ENCODE measurements around the gene TAF1C. TPM values are rescaled to one million over a fixed set of nuclear protein-coding genes. Genes with fewer than 3 reads are reported as not detected.
A peak's percentile ranks its signal among the peaks of the same experiment; 100 is the strongest.

The TAF1C gene
- total RNA-seq, 1 experiment from 2014 or later, result 27.8 TPM

GRCh38 chr16:84184775-84185174 is 2.1 kb downstream of the TAF1C start:
- DNase-seq (ENCODE audit: low read depth), result no peak

DNA sequence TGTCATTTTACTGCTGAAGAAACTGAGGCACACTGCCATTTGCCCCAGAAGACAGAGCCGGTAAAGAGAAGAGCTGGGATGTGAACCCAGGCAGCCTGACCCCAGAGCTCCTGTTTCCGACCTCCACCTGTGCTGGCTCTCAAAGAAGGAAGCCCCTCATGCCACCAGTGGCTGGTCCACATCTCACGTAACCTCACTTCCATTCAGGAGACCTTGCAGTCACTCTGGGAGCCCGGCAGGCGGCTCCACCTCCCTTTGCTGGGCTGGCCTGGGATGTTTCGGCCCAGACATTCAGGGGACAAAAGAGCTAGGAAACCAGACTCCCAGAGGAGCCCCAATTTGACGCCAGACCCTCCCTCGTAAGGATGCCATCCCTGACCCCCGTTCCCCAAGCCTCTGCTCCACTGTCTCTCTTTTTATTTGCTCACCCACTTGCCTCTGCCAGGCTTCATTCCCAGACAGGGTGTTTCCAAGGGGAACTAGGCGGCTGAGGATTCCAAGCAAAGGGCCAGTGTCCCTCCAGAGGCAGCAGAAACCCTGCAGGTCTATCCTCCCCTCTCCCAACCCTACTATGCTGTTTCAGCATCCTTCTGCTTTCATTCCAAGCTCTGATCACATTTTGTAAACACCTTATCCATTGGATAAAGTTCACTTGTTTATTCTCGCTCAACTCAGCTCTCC is 2.8 kb downstream of the TAF1C start:
- no peak for DNase-seq (ENCODE audit: low read depth)

DNA sequence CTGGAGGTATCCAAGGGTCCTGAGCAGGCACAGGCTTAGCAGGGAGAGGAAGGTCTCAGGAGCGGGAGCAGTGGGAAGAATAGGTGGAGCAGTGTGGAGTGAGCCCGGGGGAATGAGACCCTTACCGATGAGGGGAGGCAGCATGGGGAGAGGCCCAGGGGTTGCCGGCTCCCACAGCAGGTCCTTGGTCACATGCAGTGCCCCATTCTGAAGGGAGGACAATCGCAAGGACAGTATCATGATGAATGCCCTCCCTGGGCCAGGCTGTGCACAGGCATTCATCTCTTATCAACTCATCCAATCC is 3.3 kb downstream of the TAF1C start:
- no peak for DNase-seq (ENCODE audit: low read depth)

DNA sequence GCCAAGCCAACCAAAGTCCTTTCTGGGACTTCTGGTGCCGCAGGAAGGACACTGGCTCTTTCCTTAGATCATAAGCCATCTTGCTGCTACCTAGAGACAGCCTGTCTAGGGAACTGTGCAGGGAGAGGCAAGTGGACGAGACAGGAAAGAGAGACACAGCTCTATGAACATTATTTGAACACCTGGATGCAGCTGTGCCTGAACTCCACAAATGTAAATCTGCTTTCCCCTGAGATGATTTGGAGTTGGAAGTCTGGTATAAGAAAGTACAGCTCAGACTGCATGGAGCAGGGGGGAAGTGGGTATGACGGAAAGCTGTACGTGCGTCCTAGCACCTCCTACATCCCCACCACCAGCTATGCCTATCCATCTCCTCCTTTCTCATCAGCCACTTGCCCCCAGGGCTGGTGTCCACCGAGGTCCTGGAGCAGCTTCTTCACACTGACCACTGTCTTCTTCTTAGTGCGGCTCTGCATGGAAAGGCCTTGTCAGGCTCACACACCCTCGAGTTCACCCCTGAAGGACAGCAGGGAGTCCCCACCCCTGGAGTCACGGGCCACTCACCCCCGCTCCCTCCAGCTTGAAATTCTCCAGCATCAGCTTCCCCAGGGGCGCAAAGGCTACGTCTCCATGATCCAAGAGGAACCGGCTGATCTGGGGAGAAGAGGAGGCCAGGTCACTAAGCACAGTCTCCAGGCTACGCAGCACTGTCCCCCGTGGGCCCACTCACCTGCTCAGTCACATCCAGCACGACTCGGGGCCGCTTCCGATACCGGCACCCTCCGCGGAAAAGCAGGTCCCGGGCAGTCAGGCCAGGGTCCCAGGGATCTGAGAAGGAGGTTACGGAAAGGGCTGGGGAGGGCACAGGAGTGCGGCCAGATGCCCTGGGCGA is 3.9 kb downstream of the TAF1C start:
- no peak for DNase-seq (ENCODE audit: low read depth)

GRCh38 chr16:84182104-84182503 is 4.8 kb downstream of the TAF1C start:
- DNase-seq (ENCODE audit: low read depth), result no peak

GRCh38 chr16:84181144-84181915 is 5.5 kb downstream of the TAF1C start:
- DNase-seq (ENCODE audit: low read depth), result no peak

- no peak for DNase-seq (ENCODE audit: low read depth)
These were observed 6.2 kb downstream of the TAF1C start for GRCh38 chr16:84180519-84181140.

- no peak for DNase-seq (ENCODE audit: low read depth)
These were observed 7.1 kb downstream of the TAF1C start for GRCh38 chr16:84179612-84180320.

GRCh38 chr16:84178892-84179611 is 7.8 kb downstream of the TAF1C start:
- no peak for DNase-seq (ENCODE audit: low read depth)

DNA sequence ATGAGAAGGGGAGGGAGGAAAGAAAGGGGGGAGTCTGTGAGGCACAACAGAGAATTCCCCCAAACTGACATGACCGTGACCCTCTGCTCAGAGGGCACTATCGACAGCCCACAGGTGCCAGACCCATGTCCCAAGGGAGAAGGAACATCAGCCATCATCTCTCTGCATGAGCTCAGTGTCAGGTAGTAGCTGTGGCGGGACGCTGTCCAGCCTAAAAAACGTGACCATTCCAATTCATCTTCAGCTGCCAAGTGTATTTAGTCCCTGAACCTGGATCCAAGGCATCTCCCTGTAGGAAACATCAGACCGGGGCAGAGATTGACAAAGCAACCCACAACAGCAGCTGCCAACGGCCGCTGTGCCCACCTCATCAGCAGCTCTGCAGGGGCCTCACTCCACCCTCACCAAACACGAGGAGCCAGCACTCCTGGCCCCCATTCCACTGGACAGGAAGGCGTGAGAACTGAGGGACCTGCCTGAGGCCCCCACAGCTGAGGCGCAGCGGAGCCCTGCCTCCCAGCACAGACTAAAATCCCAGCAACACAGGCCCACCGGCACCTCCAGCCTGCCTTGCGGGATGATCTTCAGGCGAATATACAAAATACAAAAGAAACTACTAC is 8.6 kb downstream of the TAF1C start:
- no peak for DNase-seq (ENCODE audit: low read depth)

- no peak for DNase-seq (ENCODE audit: low read depth)
These were observed 9.2 kb downstream of the TAF1C start for GRCh38 chr16:84177741-84178073.

DNA sequence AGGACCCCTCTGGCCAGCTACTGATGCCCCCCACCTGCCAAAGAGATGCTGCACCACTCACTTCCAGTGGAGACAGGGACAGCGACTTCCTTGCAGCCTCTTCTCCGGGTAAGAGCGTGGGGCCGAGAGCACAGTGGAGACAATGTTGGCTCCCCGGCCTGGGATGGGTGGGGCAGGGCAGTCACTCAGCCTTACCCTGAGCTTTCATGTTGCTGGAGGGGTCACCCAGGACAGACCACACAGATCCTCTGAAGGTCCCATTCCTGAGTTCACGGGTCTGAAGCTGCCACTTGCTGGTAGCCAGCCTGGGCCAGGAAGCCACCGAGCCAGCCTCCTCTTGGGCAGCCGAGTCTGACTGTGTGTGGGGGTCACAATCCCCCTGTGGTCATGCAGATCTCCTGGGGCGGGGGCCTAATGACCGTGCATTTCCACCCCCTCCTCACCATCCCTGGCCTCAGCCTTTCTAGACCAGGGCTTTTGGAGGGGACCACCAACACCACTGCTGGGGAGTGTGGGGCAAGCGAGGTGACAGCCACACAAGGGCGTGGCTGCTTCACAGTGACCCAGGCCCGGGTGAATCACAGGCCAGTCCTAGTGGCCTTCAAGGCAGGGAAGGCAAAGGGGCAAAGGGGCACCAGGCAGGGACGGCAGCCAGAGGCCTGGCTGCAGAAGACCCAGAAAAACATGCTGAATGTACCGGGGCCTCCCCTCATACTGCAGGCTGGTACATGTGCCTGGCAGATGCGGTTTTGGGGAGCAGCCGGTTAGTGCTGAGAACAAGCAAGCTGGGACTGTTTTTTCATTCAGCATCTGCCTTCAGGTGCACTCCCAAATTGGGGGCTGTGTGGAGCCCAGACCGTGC is 10.4 kb downstream of the TAF1C start:
- no peak for DNase-seq (ENCODE audit: low read depth)

- peak; percentile 54 for DNase-seq (ENCODE audit: low read depth)
These were observed 11.3 kb downstream of the TAF1C start for GRCh38 chr16:84175350-84176081.

DNA sequence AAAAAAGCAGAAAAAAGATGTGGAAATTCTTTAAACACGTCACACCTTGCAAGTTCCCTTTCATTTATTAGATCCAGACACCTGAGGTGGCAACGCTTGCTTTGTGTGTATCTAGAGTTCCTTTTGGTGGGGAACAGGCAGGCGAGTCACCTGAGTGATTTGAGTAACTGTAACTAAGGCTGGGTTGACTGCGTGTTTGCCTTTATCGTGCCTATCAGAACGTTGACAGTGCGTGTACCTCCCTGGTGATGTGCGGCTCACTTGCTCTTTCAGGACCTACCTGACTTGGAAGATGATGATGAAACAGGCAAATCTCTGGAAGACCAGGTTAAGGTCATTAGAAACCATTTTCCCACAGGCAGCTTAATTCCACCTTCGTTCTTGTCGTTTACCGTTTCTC is 12.5 kb downstream of the TAF1C start:
- DNase-seq (ENCODE audit: low read depth), result no peak

DNA sequence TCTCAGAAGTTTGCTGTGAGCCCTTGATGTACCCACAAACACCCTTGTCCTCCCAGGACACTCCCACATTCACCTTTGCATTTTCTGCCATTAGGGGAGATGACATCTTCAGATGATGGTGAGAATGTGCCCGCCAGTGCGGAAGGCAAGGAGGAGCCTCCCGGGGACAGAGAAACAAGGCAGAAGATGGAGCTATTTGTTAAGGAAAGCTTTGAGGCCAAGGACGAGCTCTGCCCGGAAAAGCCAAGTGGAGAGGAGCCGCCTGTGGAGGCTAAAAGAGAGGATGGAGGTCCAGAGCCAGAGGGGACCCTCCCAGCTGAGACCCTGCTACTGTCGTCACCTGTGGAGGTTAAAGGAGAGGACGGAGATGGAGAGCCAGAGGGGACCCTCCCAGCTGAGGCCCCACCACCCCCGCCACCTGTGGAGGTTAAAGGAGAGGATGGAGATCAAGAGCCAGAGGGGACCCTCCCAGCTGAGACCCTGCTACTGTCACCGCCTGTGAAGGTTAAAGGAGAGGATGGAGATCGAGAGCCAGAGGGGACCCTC is 17.0 kb downstream of the TAF1C start:
- DNase-seq (ENCODE audit: low read depth), result no peak

DNA sequence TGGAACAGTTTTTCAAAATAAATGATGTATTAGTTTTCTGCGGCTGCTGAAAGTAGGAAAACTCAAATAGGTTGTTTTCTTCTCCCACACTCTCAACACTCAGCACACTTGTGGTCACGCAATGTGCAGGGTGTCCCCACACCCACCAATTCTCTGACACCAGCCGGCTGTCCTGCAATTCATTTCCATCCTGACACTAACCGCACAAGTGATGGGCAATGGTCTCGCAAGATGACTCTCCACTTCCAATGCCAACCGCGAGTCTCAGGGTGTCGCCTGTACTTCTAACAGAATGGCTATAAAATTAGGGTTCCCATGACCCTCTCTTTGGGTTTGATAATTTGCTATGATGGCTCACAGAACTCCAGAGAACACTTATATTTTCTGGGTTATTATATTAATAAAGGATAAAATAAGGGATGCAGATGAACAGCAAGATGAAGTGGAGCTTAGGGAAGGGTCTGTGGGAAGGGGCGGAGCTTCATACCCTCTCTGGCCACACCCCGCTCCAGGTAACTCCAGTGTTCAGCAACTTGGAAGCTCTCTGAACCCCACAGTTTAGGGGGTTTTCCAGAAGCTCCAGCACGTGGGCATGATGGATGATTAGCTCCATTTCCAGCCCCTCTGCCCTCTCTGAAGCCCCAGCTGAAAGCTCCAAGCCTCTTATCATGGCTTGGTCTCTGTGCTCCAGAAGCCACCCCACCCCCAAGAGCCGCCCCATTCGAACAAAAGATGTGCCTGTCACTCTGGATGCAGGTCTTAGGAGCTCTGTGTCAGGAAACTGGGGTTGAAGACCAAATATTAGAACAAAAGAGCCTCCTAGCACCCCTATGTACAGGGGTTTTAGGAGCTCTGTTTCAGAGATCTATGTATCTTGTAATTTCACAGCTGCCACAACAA is 19.8 kb downstream of the TAF1C start:
- no peak for DNase-seq (ENCODE audit: low read depth)

GRCh38 chr16:84165746-84166145 is 21.1 kb downstream of the TAF1C start:
- DNase-seq (ENCODE audit: low read depth), result no peak

Data from HT1080 (cell line).